GM12865 (cell line): Measurements from ENCODE around the gene PKN1.

Experiments
- DNase-seq: peaks from one replicate; pipeline ENCODE4 v3.0.0; 2010; ENCODE audit warnings: low read depth
- H3K4me3 ChIP-seq: 2 replicates; pipeline ENCODE4 v1.5.1; 2011; ENCODE audit warnings: mild to moderate bottlenecking, low read depth, low read length, control low read depth
- TF ChIP-seq, protein P1 (sequence below): IDR thresholded peaks from 2 replicates; pipeline ENCODE4 v1.5.1; 2011; ENCODE audit warnings: low read length, control low read depth, low read depth, inconsistent platforms; ENCODE audit not compliant: insufficient read depth; ENCODE audit errors: missing control alignments

The PKN1 gene

GRCh38 chr19:14432791-14433553, at the start of gene PKN1:
PKN1 (plus strand) TSS chr19:14433306; CDS start chr19:14433522, 216 bp downstream.
- TF ChIP-seq, protein P1, sequence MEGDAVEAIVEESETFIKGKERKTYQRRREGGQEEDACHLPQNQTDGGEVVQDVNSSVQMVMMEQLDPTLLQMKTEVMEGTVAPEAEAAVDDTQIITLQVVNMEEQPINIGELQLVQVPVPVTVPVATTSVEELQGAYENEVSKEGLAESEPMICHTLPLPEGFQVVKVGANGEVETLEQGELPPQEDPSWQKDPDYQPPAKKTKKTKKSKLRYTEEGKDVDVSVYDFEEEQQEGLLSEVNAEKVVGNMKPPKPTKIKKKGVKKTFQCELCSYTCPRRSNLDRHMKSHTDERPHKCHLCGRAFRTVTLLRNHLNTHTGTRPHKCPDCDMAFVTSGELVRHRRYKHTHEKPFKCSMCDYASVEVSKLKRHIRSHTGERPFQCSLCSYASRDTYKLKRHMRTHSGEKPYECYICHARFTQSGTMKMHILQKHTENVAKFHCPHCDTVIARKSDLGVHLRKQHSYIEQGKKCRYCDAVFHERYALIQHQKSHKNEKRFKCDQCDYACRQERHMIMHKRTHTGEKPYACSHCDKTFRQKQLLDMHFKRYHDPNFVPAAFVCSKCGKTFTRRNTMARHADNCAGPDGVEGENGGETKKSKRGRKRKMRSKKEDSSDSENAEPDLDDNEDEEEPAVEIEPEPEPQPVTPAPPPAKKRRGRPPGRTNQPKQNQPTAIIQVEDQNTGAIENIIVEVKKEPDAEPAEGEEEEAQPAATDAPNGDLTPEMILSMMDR = peak; percentile 8
- DNase-seq = peak; percentile 71
- H3K4me3 ChIP-seq = peak within 1 kb of the TSS; percentile 90

DNA sequence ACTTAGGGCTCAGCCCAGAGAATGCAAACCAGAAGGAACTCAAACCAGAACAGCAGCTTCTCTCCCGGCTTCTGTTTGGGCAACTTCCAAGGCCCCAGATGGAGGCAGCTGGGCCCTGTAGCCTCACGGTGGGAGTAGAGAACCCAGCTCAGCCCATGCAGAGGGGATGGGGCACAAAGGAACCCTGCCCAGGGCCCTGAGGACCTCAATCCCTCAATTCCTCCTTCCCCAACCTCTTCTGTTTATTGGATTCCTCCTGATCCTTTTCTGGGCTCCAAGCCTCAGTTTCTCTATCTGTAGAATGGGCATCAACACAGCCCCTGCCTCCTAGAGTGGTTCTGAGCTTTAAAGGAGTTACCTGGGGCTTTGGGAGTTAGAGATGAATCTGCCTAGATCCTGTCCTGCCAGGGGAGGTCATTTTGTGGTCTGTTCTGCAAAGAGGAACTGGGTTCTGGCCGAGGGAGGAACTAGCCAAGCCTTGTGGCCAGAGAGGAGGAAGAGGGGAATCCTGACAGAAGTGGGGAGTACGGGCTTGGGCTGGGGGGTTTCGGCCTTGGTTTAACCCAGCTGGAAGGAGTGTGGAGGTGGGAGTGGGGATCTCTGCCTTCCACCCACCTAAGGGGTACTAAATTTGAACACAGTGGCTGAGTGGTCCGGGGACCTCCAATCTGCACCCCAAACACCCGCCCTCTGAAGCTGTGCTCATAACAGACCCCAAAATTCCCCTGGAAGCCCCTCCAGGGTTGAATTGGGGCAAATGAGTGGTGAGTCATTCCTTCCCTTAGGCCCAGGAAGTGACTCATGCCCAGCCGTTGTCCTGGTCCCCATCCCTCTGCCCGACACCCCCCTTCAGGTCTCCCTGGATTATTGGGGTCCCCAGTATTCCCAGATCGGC, 49.2 kb upstream of the PKN1 start:
- peak; percentile 90 for DNase-seq
- H3K4me3 ChIP-seq = peak overlapping the region; percentile 100
- TF ChIP-seq, protein P1 = no peak

- DNase-seq = peak; percentile 56
- peak overlapping the region; percentile 100 for H3K4me3 ChIP-seq
- TF ChIP-seq, protein P1 = no peak
Measured at GRCh38 chr19:14385492-14385891, 47.6 kb upstream of the PKN1 start.

DNA sequence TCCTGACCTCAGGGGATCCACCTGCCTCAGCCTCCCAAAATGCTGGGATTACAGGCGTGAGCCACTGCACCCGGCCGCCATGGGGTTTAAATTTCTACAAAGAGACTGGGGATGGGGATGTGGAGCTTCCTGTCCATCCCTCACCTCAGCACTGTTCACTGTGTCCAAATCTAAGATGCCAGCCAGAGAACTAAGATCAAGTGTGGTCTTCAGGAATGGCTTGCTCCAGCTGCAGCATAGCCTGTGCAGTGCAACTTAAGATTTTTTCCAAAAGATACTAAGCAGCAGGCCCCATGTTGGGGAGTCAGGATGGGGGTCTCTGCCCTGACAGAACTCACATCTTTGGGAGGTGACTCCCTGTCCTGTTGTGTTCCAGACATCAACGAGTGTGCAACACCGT, 42.6 kb upstream of the PKN1 start:
- TF ChIP-seq, protein P1 = no peak
- DNase-seq = no peak
- no peak overlapping the region for H3K4me3 ChIP-seq

DNA sequence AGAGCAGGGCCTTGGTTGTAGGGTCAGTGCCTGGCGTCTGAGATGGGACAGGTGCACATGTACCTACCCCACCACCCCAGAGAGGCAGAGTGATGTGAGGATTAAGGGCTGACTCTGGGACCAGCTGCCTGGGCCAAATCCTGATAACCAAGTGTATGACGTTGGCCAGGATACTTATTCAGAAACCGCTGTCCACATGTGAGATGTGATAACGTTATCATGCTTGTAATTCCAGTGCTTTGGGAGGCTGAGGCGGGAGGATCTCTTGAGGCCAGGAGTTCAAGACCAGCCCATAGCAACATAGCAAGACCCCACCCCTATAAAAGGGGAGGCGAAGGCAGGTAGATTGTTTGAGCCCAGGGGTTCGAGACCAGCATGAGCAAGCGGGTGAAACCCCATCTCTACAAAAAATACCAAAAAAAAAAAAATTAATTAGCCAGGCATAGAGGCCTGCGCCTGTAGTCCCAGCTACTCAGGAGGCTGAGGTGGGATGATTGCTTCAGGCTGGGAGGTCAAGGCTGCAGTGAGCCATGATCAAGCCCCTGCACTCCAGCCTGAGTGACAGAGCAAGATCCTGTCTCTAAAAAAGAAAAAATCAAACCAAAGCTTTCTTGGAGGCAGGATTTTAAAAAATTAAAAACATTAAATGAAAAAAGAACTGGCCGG, 41.8 kb upstream of the PKN1 start:
- TF ChIP-seq, protein P1 = no peak
- DNase-seq = no peak
- H3K4me3 ChIP-seq = no peak overlapping the region

DNA sequence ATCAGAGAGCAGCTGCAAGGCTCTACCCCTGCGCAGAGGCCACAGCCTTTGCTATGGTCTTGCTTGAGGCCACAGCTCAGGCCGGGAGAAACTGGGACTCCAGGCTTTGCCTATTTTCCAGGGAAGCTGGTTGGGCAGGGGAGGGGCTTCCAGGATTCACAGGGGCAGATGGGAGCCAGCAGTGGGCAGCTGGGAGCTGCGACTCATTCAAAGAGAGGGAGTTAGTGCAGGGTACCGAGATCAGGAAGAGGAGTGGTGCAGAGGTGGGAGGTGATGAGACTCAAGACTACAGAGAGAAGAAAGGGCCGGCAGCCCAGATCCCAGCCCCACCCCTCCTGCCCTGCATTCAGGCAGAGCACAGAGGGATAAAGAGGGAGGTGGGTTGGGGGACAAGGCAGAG, 39.8 kb upstream of the PKN1 start:
- DNase-seq = no peak
- H3K4me3 ChIP-seq = no peak overlapping the region
- TF ChIP-seq, protein P1 = no peak
